Skeletal muscle tissue (tissue), 4 donors: ENCODE results near the gene FNDC3B. TPM values are rescaled to one million over a fixed set of nuclear protein-coding genes. Genes with fewer than 3 reads are reported as not detected.
"Not testable (repeated sequence)": the region's sequence is repeated elsewhere in the genome, so short reads cannot be mapped to it uniquely, and the experiment has no call there.

Source experiments
- H3K27ac ChIP-seq: one replicate; pipeline ENCODE4 v1.7.0; 2013; ENCODE audit warnings: mild to moderate bottlenecking, low read depth, low read length, inconsistent platforms
- H3K27me3 ChIP-seq, 3 donors: one replicate each; pipeline ENCODE4 v1.7.0; 2013; ENCODE audit warnings: low read length in 3 of 3; ENCODE audit not compliant: control insufficient read depth in 3 of 3, insufficient read depth in 3 of 3
- H3K36me3 ChIP-seq, 3 donors: one replicate each; pipeline ENCODE4 v1.7.0; 2013; ENCODE audit warnings: low read length in 3 of 3; ENCODE audit not compliant: control insufficient read depth in 3 of 3, insufficient read depth in 3 of 3
- H3K4me1 ChIP-seq, 3 donors: one replicate each; pipeline ENCODE4 v1.7.0; 2013; ENCODE audit warnings: low read length in 3 of 3, mild to moderate bottlenecking in 3 of 3; ENCODE audit not compliant: control insufficient read depth in 3 of 3, insufficient read depth in 3 of 3
- H3K4me3 ChIP-seq, 3 donors: one replicate each; pipeline ENCODE4 v1.7.0; 2013; ENCODE audit warnings: low read length in 3 of 3
- H3K9ac ChIP-seq, 3 donors: one replicate each; pipeline ENCODE4 v1.7.0; 2013; ENCODE audit warnings: low read length in 3 of 3, mild to moderate bottlenecking in 3 of 3, moderate library complexity in 2 of 3, low read depth in 1 of 3
- H3K9me3 ChIP-seq, 3 donors: one replicate each; pipeline ENCODE4 v1.7.0; 2013; ENCODE audit warnings: low read length in 3 of 3; ENCODE audit not compliant: control insufficient read depth in 3 of 3
- total RNA-seq: library from RNA; depleted of rRNA; stranded (reverse); fragments of >200 nt; gene quantifications from one replicate; pipeline ENCODE4 v1.2.3, GENCODE V29; 2014
- donor health status: Osteomylitis.

Gene FNDC3B
- 140 TPM for total RNA-seq

DNA sequence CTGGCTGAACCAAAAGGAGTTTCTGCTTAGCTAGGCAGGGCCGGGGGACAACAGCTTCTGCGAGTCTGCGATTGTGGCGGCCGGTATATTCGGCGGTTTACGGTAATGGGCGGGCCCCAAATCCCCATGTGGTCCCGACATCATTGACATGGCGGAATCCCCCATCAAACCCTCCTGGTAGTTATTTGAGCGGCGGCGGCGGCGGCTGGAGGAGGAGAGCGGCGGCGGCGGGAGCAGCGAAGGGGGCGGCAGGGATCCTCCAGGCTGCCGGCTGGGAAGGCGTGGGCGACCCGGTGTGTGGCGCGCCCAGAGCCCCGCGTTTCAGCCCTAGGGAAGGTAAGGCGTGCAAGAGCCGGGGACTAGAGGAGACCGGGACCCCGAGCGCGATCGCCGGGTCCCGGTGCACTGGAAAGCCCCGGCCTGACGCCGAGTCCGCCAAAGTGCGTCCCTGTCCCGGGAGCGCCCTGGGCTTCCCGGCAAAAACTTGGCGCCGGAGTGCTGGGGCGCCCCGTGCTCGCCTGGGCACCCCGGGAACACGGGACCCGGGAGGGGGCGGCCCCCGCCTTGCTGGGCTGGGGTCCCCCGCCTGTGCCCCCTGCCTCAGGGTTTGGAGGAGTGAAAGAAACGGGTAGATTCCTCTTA, at the start of gene FNDC3B:
TSS of gene FNDC3B (plus strand) at position 143 of the 642 bp plus-strand sequence. CDS start 72,902 bp downstream, outside the sequence.
- H3K27ac ChIP-seq = peak within 1 kb of the TSS; percentile 98
- H3K36me3 ChIP-seq = no peaks in the 10 kb centered on the region
- H3K27me3 ChIP-seq = no peaks in the 10 kb centered on the region
- peak within 1 kb of the TSS; percentile 91 to 94 (median 93) for H3K9ac ChIP-seq
- peak within 1 kb of the TSS; percentile 72 to 80 (median 76) for H3K4me3 ChIP-seq
- H3K4me1 ChIP-seq = peaks cover 15 to 31% (median 19%) of the 10 kb centered on the region in 3 donors
- no peaks in the 10 kb centered on the region for H3K9me3 ChIP-seq

DNA sequence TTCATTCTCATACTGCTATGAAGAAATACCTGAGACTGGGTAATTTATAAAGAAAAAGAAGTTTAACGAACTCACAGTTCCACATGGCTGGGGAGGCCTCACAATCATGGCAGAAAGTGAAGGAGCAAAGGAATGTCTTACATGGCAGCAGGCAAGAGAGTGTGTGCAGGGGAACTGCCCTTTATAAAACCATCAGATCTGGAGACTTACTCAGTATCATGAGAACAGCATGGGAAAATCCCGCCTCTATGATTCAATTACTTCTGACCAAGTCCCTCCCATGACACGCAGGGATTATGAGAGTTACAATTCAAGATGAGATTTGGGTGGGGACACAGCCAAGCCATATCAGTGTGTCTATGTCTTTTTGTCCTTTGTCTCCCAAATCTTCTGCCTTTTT, 49.1 kb upstream of the FNDC3B start:
- not testable (repeated sequence) for H3K9me3 ChIP-seq, H3K36me3 ChIP-seq, H3K27me3 ChIP-seq, H3K27ac ChIP-seq, H3K4me1 ChIP-seq, H3K4me3 ChIP-seq, H3K9ac ChIP-seq

DNA sequence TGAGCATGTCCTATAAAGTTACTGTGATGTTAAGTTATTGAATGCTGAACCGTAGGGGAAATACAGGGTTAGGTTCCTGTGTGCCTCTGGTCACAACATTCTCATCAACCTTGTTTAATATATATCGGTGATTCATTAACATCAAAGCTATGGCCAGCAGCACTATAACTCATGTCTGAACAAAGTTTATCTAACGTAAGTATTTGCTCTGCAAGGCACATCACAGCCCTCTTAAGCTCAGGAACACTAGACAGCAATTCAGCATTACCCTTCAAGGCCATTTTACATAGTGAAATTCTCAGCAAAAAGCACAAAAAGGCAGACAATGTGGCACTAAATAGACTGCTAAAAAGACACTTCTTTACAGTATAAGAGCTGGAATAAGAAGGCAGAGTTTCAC, 48.2 kb upstream of the FNDC3B start:
- H3K27ac ChIP-seq = no peak overlapping the region
- no peak overlapping the region for H3K4me3 ChIP-seq
- H3K9ac ChIP-seq = no peak overlapping the region
- H3K4me1 ChIP-seq = no peaks in the 10 kb centered on the region
- H3K36me3 ChIP-seq = no peaks in the 10 kb centered on the region
- H3K27me3 ChIP-seq = no peaks in the 10 kb centered on the region
- H3K9me3 ChIP-seq = peaks cover 0 to 1% (median 0%) of the 10 kb centered on the region in 3 donors

DNA sequence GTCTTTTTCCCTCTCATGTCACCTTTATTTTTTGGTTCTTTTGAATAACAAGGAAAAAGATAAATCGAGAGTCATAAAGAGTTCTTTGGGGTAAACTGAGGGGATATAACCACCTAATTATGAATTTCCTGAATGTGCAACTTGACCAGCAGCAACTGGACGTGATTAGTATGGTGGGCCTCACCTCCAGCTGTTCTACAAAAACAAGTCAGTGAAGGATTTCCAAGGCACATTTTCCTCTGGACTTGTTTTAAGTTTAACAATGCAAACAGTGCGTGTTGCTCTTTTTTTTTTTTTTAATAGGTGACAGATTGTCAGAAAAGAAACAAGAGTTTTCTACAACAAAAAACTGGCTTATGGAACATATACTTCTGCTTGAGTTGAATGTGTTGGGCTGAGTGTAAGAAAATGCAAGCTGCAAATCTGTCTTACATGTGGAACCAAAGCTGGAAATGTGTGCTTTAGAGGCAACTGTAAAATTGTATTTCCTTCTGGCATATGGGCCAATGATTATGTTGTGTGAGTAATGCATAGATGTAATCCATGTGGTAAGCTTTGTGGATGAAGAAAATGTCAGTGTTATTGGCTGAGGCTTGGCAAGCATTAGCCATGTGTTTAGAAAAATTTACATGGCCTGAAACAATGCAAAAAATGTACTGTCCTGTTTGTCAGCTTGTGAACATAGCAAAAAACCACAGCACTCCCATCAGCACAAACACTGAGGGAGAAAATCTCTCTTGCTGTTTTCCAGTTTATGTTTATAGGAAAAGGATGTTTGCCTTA, 44.5 kb upstream of the FNDC3B start:
- no peaks in the 10 kb centered on the region for H3K27me3 ChIP-seq
- no peaks in the 10 kb centered on the region for H3K4me1 ChIP-seq
- no peak overlapping the region for H3K4me3 ChIP-seq
- H3K36me3 ChIP-seq = no peaks in the 10 kb centered on the region
- no peak overlapping the region for H3K27ac ChIP-seq
- no peak overlapping the region for H3K9ac ChIP-seq
- H3K9me3 ChIP-seq = peaks cover 0 to 4% (median 3%) of the 10 kb centered on the region in 3 donors

DNA sequence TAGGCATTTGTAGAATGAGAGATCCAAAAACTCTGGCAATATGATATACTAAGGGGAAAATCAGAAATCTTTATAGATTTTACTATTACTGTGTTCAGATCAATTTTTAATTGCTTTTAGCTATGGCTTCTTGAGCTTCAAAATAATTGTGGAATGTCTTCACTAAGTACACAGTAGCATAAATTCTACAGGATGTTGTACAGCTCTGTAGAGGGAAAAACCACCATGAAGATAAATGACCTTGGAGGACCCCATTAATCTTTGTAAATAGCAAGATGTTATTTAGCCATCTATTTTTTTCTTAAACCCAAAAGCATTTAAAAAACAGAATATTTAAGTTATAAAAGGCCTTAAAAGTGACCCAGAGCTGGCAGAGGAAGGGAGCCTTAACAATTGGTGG, 43.9 kb upstream of the FNDC3B start:
- Histone ChIP-seq H3K27ac (no peak overlapping the region), H3K9ac (no peak overlapping the region), H3K36me3 (no peaks in the 10 kb centered on the region), H3K4me1 (no peaks in the 10 kb centered on the region), H3K9me3 (peaks cover 0 to 4% (median 3%) of the 10 kb centered on the region in 3 donors), H3K27me3 (no peaks in the 10 kb centered on the region), H3K4me3 (no peak overlapping the region)

DNA sequence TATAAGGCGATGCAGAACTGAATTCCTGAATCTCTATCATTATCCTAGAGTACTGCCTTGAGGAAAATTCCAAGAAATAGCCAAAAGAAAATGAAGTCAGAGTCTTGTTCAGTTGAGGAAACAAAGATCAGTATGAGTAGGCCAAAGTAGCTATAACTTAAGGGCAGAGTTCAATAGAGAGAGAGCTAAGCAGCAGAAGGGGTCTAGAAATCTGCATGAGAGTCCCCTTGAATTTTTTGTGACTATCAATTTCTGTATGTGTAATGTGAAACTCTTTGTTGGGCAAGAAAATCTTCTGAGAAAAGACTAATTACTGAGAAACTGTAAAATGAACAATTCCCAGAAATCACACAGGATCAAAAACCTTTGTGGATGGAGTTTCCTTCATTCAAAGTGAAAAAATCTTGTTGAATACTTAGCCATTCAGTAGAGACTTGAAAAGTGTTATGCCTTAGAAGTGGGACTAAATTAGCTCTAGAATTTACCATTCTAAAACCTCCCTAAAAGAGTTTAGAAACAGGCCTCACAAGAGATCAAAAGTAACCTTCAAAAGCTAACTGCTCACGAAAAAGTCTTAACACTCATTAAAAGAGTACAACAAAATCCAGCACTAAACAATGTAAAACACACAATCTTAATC, 43.1 kb upstream of the FNDC3B start:
- Histone ChIP-seq H3K36me3 (no peaks in the 10 kb centered on the region), H3K9ac (no peak overlapping the region), H3K4me3 (no peak overlapping the region), H3K4me1 (no peaks in the 10 kb centered on the region), H3K27ac (no peak overlapping the region), H3K27me3 (no peaks in the 10 kb centered on the region), H3K9me3 (peaks cover 0 to 4% (median 3%) of the 10 kb centered on the region in 3 donors)

DNA sequence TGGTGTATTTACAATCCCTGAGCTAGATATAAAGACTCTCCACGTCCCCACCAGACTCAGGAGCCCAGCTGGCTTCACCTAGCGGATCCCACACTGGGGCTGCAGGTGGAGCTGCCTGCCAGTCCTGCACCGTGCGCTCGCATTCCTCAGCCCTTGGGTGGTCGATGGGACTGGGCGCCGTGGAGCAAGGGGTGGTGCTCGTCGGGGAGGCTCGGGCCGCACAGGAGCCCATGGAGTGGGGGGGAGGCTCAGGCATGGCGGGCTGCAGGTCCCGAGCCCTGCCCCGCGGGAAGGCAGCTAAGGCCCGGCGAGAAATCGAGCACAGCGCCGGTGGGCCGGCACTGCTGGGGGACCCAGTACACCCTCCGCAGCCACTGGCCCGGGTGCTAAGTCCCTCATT, 40.6 kb upstream of the FNDC3B start:
- H3K27me3 ChIP-seq, H3K27ac ChIP-seq, H3K36me3 ChIP-seq, H3K9me3 ChIP-seq, H3K9ac ChIP-seq, H3K4me3 ChIP-seq, H3K4me1 ChIP-seq: not testable (repeated sequence)

DNA sequence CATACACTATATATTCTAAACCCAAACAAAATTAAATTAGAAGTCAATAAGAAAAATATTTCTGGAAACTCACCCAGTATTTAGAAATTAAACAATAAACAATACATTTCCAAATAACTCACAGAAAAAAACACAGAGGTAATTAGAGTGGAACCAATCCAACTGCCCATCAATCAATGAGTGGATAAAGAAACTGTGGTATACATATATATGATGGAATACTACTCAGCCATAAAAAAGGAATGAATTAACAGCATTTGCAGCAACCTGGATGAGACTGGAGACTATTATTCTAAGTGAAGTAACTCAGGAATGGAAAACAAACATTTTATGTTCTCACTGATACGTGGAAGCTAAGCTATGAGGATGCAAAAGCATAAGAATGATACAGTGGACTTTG, 37.8 kb upstream of the FNDC3B start:
- H3K4me1 ChIP-seq, H3K36me3 ChIP-seq, H3K4me3 ChIP-seq, H3K9me3 ChIP-seq, H3K9ac ChIP-seq, H3K27ac ChIP-seq, H3K27me3 ChIP-seq: not testable (repeated sequence)

DNA sequence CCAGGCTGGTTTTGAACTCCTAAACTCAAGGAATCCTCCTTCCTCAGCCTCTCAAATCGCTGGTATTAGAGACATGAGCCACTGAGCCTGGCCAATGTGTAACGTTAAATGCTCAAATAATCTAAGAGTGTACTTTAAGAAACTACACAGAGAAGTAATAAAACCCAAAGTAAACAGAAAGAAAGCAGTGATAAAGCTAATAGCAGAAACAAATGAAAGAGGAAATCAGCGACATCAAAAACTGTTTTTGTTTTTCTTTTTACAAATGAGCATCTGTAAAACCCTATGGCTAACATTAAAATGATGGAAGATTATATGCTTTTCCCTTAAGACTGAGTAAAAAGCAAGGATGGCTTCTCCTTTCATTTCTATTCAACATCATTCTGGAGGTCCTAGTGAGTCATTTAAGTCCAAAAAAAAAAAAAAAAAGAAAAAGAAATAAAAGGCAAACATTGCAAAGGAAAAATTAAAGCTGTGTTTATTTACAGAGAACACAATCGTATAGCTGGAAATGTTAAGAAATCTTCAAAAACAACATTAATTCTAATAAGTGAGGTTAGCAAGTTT, 36.8 kb upstream of the FNDC3B start:
- Histone ChIP-seq H3K27me3 (no peaks in the 10 kb centered on the region), H3K4me3 (no peak overlapping the region), H3K36me3 (no peaks in the 10 kb centered on the region), H3K4me1 (no peaks in the 10 kb centered on the region), H3K9me3 (no peaks in the 10 kb centered on the region), H3K9ac (no peak overlapping the region), H3K27ac (no peak overlapping the region)

DNA sequence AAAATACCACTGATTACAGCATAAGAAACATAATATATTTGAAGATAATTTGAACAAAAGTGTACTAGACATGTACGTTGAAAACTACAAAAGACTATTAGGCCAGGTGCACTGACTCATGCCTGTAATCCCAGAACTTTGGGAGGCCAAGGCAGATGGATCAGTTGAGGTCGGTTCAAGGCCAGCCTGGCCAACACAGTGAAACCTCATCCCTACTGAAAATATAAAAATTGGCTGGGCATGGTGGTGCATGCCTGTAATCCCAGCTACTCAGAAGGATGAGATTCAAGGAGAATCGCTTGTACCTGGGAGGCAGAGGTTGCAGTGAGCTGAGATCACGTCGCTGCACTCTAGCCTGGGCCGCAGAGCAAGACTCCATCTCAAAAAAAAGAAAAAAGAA, 36.2 kb upstream of the FNDC3B start:
- H3K9me3 ChIP-seq = no peaks in the 10 kb centered on the region
- no peak overlapping the region for H3K27ac ChIP-seq
- no peak overlapping the region for H3K4me3 ChIP-seq

More for the DNA sequence above, 36.2 kb upstream of the FNDC3B start:
- H3K4me1 ChIP-seq = no peaks in the 10 kb centered on the region
- H3K27me3 ChIP-seq = no peaks in the 10 kb centered on the region
- H3K36me3 ChIP-seq = no peaks in the 10 kb centered on the region
- no peak overlapping the region for H3K9ac ChIP-seq
